Liver (tissue), 9 donors: ENCODE measurements around the gene EXOC6B. TPM values are rescaled to one million over a fixed set of nuclear protein-coding genes. Genes with fewer than 3 reads are reported as not detected.

Source experiments
- DNase-seq: peaks from one replicate; pipeline ENCODE4 v3.0.0-alpha.2; 2017; ENCODE audit warnings: low spot score
- H3K27ac ChIP-seq, 2 donors: one replicate each; pipeline ENCODE4 v1.7.0; 2013; ENCODE audit warnings: inconsistent platforms in 2 of 2, low read length in 2 of 2, control low read depth in 1 of 2, low read depth in 1 of 2, mild to moderate bottlenecking in 1 of 2
- H3K27me3 ChIP-seq, 4 donors: one replicate each; pipeline versions ENCODE4 v1.6.1 to v1.7.0; 2013; ENCODE audit warnings: low read length in 3 of 4, inconsistent platforms in 1 of 4, mild to moderate bottlenecking in 1 of 4, moderate library complexity in 1 of 4; ENCODE audit not compliant: control insufficient read depth in 4 of 4, insufficient read depth in 4 of 4
- H3K36me3 ChIP-seq, 4 donors: one replicate each; pipeline versions ENCODE4 v1.6.1 to v1.7.0; 2013; ENCODE audit warnings: low read length in 3 of 4, mild to moderate bottlenecking in 3 of 4, low read depth in 1 of 4, moderate library complexity in 1 of 4; ENCODE audit not compliant: control insufficient read depth in 4 of 4, insufficient read depth in 3 of 4
- H3K4me1 ChIP-seq, 4 donors: one replicate each; pipeline versions ENCODE4 v1.6.1 to v1.7.0; 2013; ENCODE audit warnings: low read length in 3 of 4, mild to moderate bottlenecking in 3 of 4, moderate library complexity in 1 of 4; ENCODE audit not compliant: control insufficient read depth in 4 of 4, insufficient read depth in 4 of 4
- H3K4me3 ChIP-seq, 3 donors: one replicate each; pipeline versions ENCODE4 v1.6.1 to v1.7.0; 2013; ENCODE audit warnings: low read length in 3 of 3, control low read depth in 1 of 3, low read depth in 1 of 3, mild to moderate bottlenecking in 1 of 3
- H3K9ac ChIP-seq, 2 donors: one replicate each; pipeline ENCODE4 v1.7.0; 2013; ENCODE audit warnings: low read length in 2 of 2, mild to moderate bottlenecking in 2 of 2, moderate library complexity in 2 of 2, control low read depth in 1 of 2, low read depth in 1 of 2
- H3K9me3 ChIP-seq, 4 donors: one replicate each; pipeline versions ENCODE4 v1.6.1 to v1.7.0; 2013; ENCODE audit warnings: low read length in 3 of 4; ENCODE audit not compliant: control insufficient read depth in 4 of 4
- EGR1 ChIP-seq, 2 donors: IDR thresholded peaks; 2 replicates each; pipeline ENCODE4 v1.6.1; 2016 to 2018; ENCODE audit warnings: antibody characterized with exemption in 2 of 2, low read depth in 2 of 2
- FOXA1 ChIP-seq: IDR thresholded peaks from 2 replicates; pipeline ENCODE4 v1.6.1; 2016; ENCODE audit warnings: antibody characterized with exemption
- FOXA2 ChIP-seq: IDR thresholded peaks from 2 replicates; pipeline ENCODE4 v1.6.1; 2016; ENCODE audit warnings: antibody characterized with exemption
- GABPA ChIP-seq, 2 donors: IDR thresholded peaks in 1 of 2; conservative IDR thresholded peaks in 1 of 2; 2 replicates each; pipeline ENCODE4 v1.6.1; 2016; ENCODE audit warnings: antibody characterized with exemption in 2 of 2, mild to moderate bottlenecking in 1 of 2, moderate library complexity in 1 of 2
- HNF4A ChIP-seq, 2 donors: conservative IDR thresholded peaks; 2 replicates each; pipeline ENCODE4 v1.6.1; 2016; ENCODE audit warnings: antibody characterized with exemption in 2 of 2, mild to moderate bottlenecking in 2 of 2
- HNF4G ChIP-seq: IDR thresholded peaks from 2 replicates; pipeline ENCODE4 v1.6.1; 2016; ENCODE audit warnings: antibody characterized with exemption
- JUND ChIP-seq, 2 donors: IDR thresholded peaks; 2 replicates each; pipeline ENCODE4 v1.6.1; 2016; ENCODE audit warnings: antibody characterized with exemption in 2 of 2
- NR2F2 ChIP-seq: IDR thresholded peaks from 2 replicates; pipeline ENCODE4 v1.6.1; 2016; ENCODE audit warnings: antibody characterized with exemption
- RXRA ChIP-seq, 2 donors: IDR thresholded peaks; 2 replicates each; pipeline ENCODE4 v1.6.1; 2017 to 2018; ENCODE audit warnings: antibody characterized with exemption in 2 of 2, mild to moderate bottlenecking in 1 of 2
- TAF1 ChIP-seq: conservative IDR thresholded peaks from 2 replicates; pipeline ENCODE4 v1.6.1; 2016; ENCODE audit warnings: antibody characterized with exemption, mild to moderate bottlenecking
- WGBS: extraction: QIAGEN DNeasy Blood & Tissue Kit; methylation state at CpG from one replicate; pipeline ENCODE4 v1.1.7; 2013; 5-methylcytosine and 5-hydroxymethylcytosine counted together
- polyA plus RNA-seq, 2 donors: library from polyadenylated mRNA; stranded (reverse) in 1 of 2; unstranded in 1 of 2; fragments of 200-250 nt in 1 of 2; fragments of >200 nt in 1 of 2; fragmentation: Nextera tagmentation in 1 of 2; extraction: Ambion mirVana in 1 of 2; gene quantifications; one replicate each; pipeline versions ENCODE4 v1.2.1 to v1.2.3, GENCODE V29; 2013 to 2015
- total RNA-seq, 2 donors: library from RNA; depleted of rRNA; stranded (reverse); fragments of >200 nt; gene quantifications; one replicate each; pipeline ENCODE4 v1.2.3, GENCODE V29; 2014
- TF ChIP-seq, protein P1 (sequence below): fragments of 150-350 bp; IDR thresholded peaks from 2 replicates; pipeline ENCODE4 v1.5.1; 2017; ENCODE audit warnings: improper control_type of control experiment, low read depth, low read length; ENCODE audit not compliant: missing input control
- TF ChIP-seq, protein P2 (sequence below): IDR thresholded peaks from 2 replicates; pipeline ENCODE4 v1.6.1; 2016; ENCODE audit warnings: antibody characterized with exemption, mild to moderate bottlenecking
- TF ChIP-seq, protein P3 (sequence below): IDR thresholded peaks from 2 replicates; pipeline ENCODE4 v1.6.1; 2016; ENCODE audit warnings: antibody characterized with exemption
- TF ChIP-seq, protein P4 (sequence below): IDR thresholded peaks from 2 replicates; pipeline ENCODE4 v1.6.1; 2016; ENCODE audit warnings: antibody characterized with exemption
- TF ChIP-seq, protein P5 (sequence below): IDR thresholded peaks from 2 replicates; pipeline ENCODE4 v1.6.1; 2016; ENCODE audit warnings: antibody characterized with exemption
- donor health status: healthy.
- donor health status: healthy.
- donor health status: healthy.
- donor health status: healthy.
- donor health status: healthy.

Gene EXOC6B
- total and polyA plus RNA-seq, 4 donors: 1.7 to 9.5 (median 5.5) TPM

DNA sequence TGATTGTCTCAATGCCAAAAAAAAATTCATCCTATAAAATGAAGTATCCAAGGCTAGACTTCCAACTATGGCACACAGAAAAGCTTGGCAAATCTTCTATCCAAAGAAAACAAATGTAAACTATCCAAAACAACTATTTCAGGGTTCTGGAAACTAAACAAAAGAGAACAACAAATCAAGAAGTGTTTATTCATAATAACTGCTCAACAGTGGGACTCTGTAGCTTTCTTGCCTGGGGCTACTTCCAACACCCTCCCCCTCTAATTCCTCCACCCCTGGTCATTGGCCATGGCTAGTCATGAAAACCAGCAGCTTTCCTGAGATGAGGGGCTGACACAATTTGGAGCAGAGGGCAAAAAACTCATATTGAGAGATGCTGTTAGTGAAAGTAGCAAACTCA lies 107.0 kb downstream of the EXOC6B start:
- TF ChIP-seq, protein P1, sequence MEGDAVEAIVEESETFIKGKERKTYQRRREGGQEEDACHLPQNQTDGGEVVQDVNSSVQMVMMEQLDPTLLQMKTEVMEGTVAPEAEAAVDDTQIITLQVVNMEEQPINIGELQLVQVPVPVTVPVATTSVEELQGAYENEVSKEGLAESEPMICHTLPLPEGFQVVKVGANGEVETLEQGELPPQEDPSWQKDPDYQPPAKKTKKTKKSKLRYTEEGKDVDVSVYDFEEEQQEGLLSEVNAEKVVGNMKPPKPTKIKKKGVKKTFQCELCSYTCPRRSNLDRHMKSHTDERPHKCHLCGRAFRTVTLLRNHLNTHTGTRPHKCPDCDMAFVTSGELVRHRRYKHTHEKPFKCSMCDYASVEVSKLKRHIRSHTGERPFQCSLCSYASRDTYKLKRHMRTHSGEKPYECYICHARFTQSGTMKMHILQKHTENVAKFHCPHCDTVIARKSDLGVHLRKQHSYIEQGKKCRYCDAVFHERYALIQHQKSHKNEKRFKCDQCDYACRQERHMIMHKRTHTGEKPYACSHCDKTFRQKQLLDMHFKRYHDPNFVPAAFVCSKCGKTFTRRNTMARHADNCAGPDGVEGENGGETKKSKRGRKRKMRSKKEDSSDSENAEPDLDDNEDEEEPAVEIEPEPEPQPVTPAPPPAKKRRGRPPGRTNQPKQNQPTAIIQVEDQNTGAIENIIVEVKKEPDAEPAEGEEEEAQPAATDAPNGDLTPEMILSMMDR: no peak
- TF ChIP-seq, protein P2, sequence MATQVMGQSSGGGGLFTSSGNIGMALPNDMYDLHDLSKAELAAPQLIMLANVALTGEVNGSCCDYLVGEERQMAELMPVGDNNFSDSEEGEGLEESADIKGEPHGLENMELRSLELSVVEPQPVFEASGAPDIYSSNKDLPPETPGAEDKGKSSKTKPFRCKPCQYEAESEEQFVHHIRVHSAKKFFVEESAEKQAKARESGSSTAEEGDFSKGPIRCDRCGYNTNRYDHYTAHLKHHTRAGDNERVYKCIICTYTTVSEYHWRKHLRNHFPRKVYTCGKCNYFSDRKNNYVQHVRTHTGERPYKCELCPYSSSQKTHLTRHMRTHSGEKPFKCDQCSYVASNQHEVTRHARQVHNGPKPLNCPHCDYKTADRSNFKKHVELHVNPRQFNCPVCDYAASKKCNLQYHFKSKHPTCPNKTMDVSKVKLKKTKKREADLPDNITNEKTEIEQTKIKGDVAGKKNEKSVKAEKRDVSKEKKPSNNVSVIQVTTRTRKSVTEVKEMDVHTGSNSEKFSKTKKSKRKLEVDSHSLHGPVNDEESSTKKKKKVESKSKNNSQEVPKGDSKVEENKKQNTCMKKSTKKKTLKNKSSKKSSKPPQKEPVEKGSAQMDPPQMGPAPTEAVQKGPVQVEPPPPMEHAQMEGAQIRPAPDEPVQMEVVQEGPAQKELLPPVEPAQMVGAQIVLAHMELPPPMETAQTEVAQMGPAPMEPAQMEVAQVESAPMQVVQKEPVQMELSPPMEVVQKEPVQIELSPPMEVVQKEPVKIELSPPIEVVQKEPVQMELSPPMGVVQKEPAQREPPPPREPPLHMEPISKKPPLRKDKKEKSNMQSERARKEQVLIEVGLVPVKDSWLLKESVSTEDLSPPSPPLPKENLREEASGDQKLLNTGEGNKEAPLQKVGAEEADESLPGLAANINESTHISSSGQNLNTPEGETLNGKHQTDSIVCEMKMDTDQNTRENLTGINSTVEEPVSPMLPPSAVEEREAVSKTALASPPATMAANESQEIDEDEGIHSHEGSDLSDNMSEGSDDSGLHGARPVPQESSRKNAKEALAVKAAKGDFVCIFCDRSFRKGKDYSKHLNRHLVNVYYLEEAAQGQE: no peak
- TF ChIP-seq, protein P3, sequence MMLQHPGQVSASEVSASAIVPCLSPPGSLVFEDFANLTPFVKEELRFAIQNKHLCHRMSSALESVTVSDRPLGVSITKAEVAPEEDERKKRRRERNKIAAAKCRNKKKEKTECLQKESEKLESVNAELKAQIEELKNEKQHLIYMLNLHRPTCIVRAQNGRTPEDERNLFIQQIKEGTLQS: no peak
- TF ChIP-seq GABPA (IDR thresholded peaks at IDR 0.05 in 1 of 2, conservative IDR thresholded peaks at IDR 0.05 in 1 of 2) (no peak), JUND (IDR thresholded peaks at IDR 0.05) (no peak), EGR1 (IDR thresholded peaks at IDR 0.05; ENCODE audit: low read depth in 2 of 2) (no peak)
- no peak overlapping the region for H3K4me3 ChIP-seq
- DNase-seq: no peak
- no peaks in the 10 kb centered on the region for H3K9me3 ChIP-seq
- H3K36me3 ChIP-seq: no peaks in the 10 kb centered on the region
- H3K9ac ChIP-seq: no peak overlapping the region
- no peaks in the 10 kb centered on the region for H3K27me3 ChIP-seq
- H3K4me1 ChIP-seq: peaks cover under 1 to 13% (median 12%) of the 10 kb centered on the region in 4 donors
- no peak overlapping the region for H3K27ac ChIP-seq

DNA sequence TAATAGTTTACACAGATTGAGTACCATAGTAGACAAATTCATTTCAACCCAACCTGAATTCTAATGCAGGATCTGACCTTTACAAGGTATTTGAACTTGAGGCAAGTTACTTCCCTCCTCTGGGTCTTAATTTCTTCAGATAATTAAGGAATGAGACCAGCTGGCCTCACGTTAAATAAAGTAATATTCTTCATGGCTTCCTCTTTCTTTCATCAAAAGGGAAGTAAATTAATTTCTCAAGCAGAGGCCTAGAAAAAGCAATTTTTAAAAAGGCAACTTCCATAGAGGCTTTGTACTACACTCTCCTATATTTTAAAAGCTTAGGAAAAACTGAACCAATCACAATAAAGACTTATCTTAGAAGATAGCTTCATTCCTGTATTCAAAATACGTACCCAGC lies 109.2 kb downstream of the EXOC6B start:
- TF ChIP-seq NR2F2 (no peak), EGR1 (IDR thresholded peaks at IDR 0.05; ENCODE audit: low read depth in 2 of 2) (no peak), RXRA (IDR thresholded peaks at IDR 0.05) (no peak), FOXA1 (no peak), FOXA2 (no peak), JUND (IDR thresholded peaks at IDR 0.05) (no peak), HNF4G (no peak), TAF1 (no peak), HNF4A (conservative IDR thresholded peaks at IDR 0.05) (no peak)
- TF ChIP-seq, protein P4, sequence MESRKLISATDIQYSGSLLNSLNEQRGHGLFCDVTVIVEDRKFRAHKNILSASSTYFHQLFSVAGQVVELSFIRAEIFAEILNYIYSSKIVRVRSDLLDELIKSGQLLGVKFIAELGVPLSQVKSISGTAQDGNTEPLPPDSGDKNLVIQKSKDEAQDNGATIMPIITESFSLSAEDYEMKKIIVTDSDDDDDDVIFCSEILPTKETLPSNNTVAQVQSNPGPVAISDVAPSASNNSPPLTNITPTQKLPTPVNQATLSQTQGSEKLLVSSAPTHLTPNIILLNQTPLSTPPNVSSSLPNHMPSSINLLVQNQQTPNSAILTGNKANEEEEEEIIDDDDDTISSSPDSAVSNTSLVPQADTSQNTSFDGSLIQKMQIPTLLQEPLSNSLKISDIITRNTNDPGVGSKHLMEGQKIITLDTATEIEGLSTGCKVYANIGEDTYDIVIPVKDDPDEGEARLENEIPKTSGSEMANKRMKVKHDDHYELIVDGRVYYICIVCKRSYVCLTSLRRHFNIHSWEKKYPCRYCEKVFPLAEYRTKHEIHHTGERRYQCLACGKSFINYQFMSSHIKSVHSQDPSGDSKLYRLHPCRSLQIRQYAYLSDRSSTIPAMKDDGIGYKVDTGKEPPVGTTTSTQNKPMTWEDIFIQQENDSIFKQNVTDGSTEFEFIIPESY: no peak
- TF ChIP-seq, protein P5, sequence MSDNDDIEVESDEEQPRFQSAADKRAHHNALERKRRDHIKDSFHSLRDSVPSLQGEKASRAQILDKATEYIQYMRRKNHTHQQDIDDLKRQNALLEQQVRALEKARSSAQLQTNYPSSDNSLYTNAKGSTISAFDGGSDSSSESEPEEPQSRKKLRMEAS: no peak
- TF ChIP-seq, protein P1: no peak
- H3K9me3 ChIP-seq: no peaks in the 10 kb centered on the region
- no peak overlapping the region for H3K4me3 ChIP-seq
- DNase-seq: no peak
- H3K36me3 ChIP-seq: no peaks in the 10 kb centered on the region
- H3K27me3 ChIP-seq: no peaks in the 10 kb centered on the region
- no peak overlapping the region for H3K9ac ChIP-seq
- no peak overlapping the region for H3K27ac ChIP-seq
- H3K4me1 ChIP-seq: no peaks in the 10 kb centered on the region
- WGBS: 44% methylated on average over 2 of the region's 2 CpGs
